ENCODE data around the gene MFRP. TPM values are rescaled to one million over a fixed set of nuclear protein-coding genes. Genes with fewer than 3 reads are reported as not detected.

Gene MFRP
- polyA plus RNA-seq, 1 of the 3 experiments (the other 2 are of a cell fraction), result not detected

DNA sequence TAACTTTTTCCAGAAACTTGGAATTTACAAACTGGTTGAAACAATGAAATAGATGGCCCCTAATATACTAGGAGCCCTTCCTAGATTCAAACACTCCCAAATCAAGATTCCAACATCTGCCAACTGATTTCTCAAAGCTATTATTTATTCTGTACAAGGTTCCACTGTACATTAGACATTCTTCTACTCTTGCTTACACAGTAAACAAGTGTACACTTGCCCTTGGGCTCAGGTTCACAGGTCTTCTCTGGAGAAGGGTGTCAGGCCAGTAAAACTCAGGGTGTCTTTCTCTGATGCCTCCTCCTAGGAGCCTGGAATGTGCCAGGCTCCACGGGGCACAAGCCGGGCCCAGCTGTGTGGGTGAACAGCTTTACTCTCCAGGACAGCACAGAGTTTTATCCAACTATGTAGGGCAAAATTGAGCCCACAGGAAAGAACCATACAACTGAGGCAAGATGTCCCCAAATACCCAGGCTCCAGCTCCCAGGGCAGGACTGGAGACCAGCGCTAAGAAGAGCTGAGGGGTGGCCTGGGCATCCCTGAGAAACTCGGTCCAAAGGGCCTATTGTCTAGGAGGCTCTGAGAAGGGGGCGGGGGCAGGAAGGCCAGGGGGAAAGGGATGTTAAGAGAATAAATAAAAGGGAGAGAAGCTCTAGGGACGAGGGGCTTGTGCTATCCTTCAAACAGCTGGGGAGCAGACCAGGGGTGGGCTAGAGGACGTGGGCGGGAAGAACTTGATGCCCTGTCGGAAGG lies 8.8 kb upstream of the MFRP start:
- Histone ChIP-seq H3K9me3 (no peaks in the 10 kb centered on the region), H3K27ac (ENCODE audit: low read depth in 2 of 2, low read length in 1 of 2) (no peak overlapping the region), H3K9ac (no peak overlapping the region), H3K27me3 (ENCODE audit: insufficient read depth) (no peaks in the 10 kb centered on the region), H2AFZ (ENCODE audit: low read depth) (no peak overlapping the region), H3K4me3 (ENCODE audit: low read depth in 2 of 2, low read length in 1 of 2) (no peak overlapping the region), H3K4me2 (no peak overlapping the region), H3K9me2 (no peaks in the 10 kb centered on the region), H3F3A (replicated peaks; ENCODE audit: insufficient read depth) (no peaks in the 10 kb centered on the region), H3K79me2 (ENCODE audit: insufficient read depth) (no peaks in the 10 kb centered on the region), H3K36me3 (replicated peaks in 1 of 2; ENCODE audit: control insufficient read depth in 1 of 2, insufficient read depth in 2 of 2, low read length in 1 of 2) (peaks cover 0 to 3% of the 10 kb centered on the region in 2 experiments), H4K20me1 (ENCODE audit: insufficient read depth) (no peaks in the 10 kb centered on the region), H3K4me1 (ENCODE audit: control insufficient read depth in 1 of 2, insufficient read depth in 2 of 2, low read depth in 1 of 2, low read length in 1 of 2) (peaks cover 0 to 16% of the 10 kb centered on the region in 2 experiments; a peak in 1 of 4 replicates)
- ChIA-PET CTCF (interaction anchor here (0.9 to 5.1 kb wide), 32 partner anchors 9 to 399 kb away, joined by 3 to 308 read pairs (median 6); partner anchors contain the start of genes C1QTNF5, C2CD2L, MFRP and RNF26), POLR2A (interaction anchor here (2.4 kb wide), 1 partner anchor 19 kb away, joined by 9 read pairs; no protein-coding TSS in a partner anchor)
- WGBS (ENCODE audit: low lambda C conversion rate), result 68% methylated on average over 9 of the region's 9 CpGs
- TF ChIP-seq, protein P1, sequence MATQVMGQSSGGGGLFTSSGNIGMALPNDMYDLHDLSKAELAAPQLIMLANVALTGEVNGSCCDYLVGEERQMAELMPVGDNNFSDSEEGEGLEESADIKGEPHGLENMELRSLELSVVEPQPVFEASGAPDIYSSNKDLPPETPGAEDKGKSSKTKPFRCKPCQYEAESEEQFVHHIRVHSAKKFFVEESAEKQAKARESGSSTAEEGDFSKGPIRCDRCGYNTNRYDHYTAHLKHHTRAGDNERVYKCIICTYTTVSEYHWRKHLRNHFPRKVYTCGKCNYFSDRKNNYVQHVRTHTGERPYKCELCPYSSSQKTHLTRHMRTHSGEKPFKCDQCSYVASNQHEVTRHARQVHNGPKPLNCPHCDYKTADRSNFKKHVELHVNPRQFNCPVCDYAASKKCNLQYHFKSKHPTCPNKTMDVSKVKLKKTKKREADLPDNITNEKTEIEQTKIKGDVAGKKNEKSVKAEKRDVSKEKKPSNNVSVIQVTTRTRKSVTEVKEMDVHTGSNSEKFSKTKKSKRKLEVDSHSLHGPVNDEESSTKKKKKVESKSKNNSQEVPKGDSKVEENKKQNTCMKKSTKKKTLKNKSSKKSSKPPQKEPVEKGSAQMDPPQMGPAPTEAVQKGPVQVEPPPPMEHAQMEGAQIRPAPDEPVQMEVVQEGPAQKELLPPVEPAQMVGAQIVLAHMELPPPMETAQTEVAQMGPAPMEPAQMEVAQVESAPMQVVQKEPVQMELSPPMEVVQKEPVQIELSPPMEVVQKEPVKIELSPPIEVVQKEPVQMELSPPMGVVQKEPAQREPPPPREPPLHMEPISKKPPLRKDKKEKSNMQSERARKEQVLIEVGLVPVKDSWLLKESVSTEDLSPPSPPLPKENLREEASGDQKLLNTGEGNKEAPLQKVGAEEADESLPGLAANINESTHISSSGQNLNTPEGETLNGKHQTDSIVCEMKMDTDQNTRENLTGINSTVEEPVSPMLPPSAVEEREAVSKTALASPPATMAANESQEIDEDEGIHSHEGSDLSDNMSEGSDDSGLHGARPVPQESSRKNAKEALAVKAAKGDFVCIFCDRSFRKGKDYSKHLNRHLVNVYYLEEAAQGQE (IDR thresholded peaks at IDR 0.05; ENCODE audit: low read depth, low read length), result no peak
- TF ChIP-seq RXRA (IDR thresholded peaks at IDR 0.05; ENCODE audit: borderline replicate concordance, low read depth) (no peak), RFX5 (IDR thresholded peaks at IDR 0.05; ENCODE audit: low read length) (no peak), SIN3A (IDR thresholded peaks at IDR 0.05; ENCODE audit: borderline replicate concordance, low read depth, low read length) (no peak), RCOR1 (IDR thresholded peaks at IDR 0.05; ENCODE audit: low read length) (no peak), RAD21 (IDR thresholded peaks at IDR 0.05; ENCODE audit: low read length) (no peak), GATA2 (CRISPR knock-in tag; IDR thresholded peaks at IDR 0.05) (no peak), TCF12 (IDR thresholded peaks at IDR 0.05) (no peak), JUND (IDR thresholded peaks at IDR 0.05) (no peak), NFIC (IDR thresholded peaks at IDR 0.05; ENCODE audit: borderline replicate concordance) (no peak), TAF1 (IDR thresholded peaks at IDR 0.05; ENCODE audit: borderline replicate concordance, low read depth, low read length) (no peak)
- TF ChIP-seq, protein P2, sequence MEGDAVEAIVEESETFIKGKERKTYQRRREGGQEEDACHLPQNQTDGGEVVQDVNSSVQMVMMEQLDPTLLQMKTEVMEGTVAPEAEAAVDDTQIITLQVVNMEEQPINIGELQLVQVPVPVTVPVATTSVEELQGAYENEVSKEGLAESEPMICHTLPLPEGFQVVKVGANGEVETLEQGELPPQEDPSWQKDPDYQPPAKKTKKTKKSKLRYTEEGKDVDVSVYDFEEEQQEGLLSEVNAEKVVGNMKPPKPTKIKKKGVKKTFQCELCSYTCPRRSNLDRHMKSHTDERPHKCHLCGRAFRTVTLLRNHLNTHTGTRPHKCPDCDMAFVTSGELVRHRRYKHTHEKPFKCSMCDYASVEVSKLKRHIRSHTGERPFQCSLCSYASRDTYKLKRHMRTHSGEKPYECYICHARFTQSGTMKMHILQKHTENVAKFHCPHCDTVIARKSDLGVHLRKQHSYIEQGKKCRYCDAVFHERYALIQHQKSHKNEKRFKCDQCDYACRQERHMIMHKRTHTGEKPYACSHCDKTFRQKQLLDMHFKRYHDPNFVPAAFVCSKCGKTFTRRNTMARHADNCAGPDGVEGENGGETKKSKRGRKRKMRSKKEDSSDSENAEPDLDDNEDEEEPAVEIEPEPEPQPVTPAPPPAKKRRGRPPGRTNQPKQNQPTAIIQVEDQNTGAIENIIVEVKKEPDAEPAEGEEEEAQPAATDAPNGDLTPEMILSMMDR (IDR thresholded peaks at IDR 0.05), result no peak
- TF ChIP-seq, protein P3, sequence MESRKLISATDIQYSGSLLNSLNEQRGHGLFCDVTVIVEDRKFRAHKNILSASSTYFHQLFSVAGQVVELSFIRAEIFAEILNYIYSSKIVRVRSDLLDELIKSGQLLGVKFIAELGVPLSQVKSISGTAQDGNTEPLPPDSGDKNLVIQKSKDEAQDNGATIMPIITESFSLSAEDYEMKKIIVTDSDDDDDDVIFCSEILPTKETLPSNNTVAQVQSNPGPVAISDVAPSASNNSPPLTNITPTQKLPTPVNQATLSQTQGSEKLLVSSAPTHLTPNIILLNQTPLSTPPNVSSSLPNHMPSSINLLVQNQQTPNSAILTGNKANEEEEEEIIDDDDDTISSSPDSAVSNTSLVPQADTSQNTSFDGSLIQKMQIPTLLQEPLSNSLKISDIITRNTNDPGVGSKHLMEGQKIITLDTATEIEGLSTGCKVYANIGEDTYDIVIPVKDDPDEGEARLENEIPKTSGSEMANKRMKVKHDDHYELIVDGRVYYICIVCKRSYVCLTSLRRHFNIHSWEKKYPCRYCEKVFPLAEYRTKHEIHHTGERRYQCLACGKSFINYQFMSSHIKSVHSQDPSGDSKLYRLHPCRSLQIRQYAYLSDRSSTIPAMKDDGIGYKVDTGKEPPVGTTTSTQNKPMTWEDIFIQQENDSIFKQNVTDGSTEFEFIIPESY (IDR thresholded peaks at IDR 0.05; ENCODE audit: borderline replicate concordance, low read depth), result no peak
- TF ChIP-seq, protein P4, sequence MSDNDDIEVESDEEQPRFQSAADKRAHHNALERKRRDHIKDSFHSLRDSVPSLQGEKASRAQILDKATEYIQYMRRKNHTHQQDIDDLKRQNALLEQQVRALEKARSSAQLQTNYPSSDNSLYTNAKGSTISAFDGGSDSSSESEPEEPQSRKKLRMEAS (IDR thresholded peaks at IDR 0.05; ENCODE audit: low read depth), result no peak
- DNase-seq, result no peak
